WERI-Rb-1 (cell line): ENCODE data around the gene SLC7A6.

Experiments
- DNase-seq: peaks from one replicate; pipeline ENCODE4 v3.0.0-alpha.2; 2020
- H3K27ac ChIP-seq: fragments of 250-450 bp; sonication (Bioruptor Pico); 2 replicates; pipeline ENCODE4 v1.5.1; 2020; ENCODE audit warnings: mild to moderate bottlenecking, moderate library complexity
- H3K27me3 ChIP-seq: fragments of 250-450 bp; sonication (Bioruptor Pico); 2 replicates; pipeline ENCODE4 v1.5.1; 2021; ENCODE audit warnings: mild to moderate bottlenecking, low read depth, moderate library complexity; ENCODE audit not compliant: insufficient read depth, severe bottlenecking
- H3K36me3 ChIP-seq: fragments of 250-450 bp; sonication (Bioruptor Pico); 2 replicates; pipeline ENCODE4 v1.5.1; 2020; ENCODE audit warnings: mild to moderate bottlenecking, moderate library complexity
- H3K4me3 ChIP-seq: 2 replicates; pipeline ENCODE4 v1.5.1; 2011; ENCODE audit warnings: low read depth, mild to moderate bottlenecking, control low read depth, low read length
- H3K9me3 ChIP-seq: fragments of 250-450 bp; sonication (Bioruptor Pico); 2 replicates; pipeline ENCODE4 v1.5.1; 2021; ENCODE audit warnings: mild to moderate bottlenecking, moderate library complexity; ENCODE audit not compliant: severe bottlenecking
- TF ChIP-seq, protein P1 (sequence below): IDR thresholded peaks from 2 replicates; pipeline ENCODE4 v1.5.1; 2011; ENCODE audit warnings: low read depth, mild to moderate bottlenecking, control low read depth, inconsistent platforms, low read length

SLC7A6 gene

DNA sequence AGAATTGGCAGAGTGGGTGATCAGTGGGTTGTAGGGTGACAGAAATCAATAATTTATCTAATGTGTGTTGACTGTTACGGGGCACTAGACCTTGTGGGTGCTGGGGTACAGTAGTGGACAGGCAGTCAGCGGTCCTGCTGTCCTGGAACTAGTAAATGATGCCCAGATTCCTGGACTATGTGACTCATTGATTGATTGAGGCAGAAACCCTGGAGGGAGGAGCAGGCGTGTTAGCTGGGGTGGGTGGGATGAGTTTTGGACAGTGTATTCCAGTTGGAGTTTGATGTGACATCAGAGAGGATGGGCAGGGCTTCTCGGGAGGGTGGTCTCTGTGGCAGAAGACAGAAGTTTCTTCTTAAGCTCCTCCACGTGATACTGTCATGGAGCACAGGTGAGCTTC is 70.8 kb downstream of the SLC7A6 start:
- TF ChIP-seq, protein P1, sequence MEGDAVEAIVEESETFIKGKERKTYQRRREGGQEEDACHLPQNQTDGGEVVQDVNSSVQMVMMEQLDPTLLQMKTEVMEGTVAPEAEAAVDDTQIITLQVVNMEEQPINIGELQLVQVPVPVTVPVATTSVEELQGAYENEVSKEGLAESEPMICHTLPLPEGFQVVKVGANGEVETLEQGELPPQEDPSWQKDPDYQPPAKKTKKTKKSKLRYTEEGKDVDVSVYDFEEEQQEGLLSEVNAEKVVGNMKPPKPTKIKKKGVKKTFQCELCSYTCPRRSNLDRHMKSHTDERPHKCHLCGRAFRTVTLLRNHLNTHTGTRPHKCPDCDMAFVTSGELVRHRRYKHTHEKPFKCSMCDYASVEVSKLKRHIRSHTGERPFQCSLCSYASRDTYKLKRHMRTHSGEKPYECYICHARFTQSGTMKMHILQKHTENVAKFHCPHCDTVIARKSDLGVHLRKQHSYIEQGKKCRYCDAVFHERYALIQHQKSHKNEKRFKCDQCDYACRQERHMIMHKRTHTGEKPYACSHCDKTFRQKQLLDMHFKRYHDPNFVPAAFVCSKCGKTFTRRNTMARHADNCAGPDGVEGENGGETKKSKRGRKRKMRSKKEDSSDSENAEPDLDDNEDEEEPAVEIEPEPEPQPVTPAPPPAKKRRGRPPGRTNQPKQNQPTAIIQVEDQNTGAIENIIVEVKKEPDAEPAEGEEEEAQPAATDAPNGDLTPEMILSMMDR = no peak
- Histone ChIP-seq H3K27ac (no peak overlapping the region), H3K9me3 (no peaks in the 10 kb centered on the region), H3K27me3 (no peaks in the 10 kb centered on the region), H3K36me3 (peaks cover 37% of the 10 kb centered on the region), H3K4me3 (no peak overlapping the region)
- no peak for DNase-seq

DNA sequence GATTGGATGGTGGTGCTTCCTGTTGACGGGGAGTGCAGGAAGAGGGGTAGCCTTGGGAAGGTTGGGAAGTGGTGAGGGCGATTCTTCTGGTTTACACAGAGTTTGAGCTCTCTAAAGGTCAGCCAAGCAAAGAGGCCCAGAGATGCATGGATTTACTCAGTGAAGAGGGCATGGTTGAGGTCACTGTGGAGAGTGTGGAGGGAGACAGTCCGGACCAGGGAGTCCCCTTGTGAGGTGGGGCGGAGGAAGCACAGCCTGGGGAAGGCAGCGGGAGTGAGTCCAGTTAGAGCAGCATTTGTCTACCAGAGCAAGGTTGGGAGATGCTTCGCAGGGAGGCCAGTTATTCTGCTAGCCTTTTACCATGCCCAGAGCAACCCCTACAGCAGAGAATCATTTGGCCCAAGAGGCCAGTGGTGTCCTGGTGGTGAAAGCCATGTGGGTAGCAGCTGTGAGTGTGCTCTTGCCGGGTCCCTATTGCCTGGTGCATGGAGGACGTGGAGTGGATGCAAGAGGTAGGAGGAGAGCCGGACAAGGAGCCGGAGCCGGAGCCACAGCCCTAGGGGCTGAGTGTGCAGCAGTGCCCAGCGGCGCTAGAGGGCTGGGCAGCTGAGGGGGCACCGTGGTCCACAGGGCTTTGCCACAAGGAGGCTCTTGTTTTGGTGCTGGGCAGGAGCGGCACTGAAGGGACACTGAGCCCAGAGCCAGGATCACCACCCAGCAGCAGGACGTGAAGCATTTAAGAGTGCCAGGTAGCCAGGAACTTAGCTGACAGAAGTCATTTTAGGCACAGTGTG is 74.2 kb downstream of the SLC7A6 start:
- TF ChIP-seq, protein P1 = no peak
- H3K36me3 ChIP-seq = peaks cover 70% of the 10 kb centered on the region

DNA sequence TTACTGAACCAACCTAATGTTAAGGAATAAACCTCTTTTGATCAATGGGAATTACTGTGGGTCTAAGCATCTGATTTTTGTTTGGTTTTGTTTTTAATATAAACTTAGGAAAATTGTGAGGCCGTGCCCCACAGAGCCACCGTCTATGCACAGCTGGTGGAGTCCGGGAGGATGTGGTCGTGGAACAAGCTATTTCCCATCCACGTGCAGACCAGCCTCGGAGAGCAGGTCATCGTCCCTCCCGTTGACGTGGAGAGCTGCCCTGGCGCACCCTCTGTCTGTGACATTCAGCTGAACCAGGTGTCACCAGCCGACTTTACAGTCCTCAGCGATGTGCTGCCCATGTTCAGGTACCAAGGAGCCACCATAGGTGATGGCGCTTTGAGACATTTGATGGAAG is 74.9 kb downstream of the SLC7A6 start:
- H3K36me3 ChIP-seq = peaks cover 73% of the 10 kb centered on the region
- TF ChIP-seq, protein P1 = no peak

More for the DNA sequence above, 74.2 kb downstream of the SLC7A6 start:
- H3K9me3 ChIP-seq = no peaks in the 10 kb centered on the region
- H3K27me3 ChIP-seq = no peaks in the 10 kb centered on the region
- no peak for DNase-seq
- H3K4me3 ChIP-seq = no peak overlapping the region
- no peak overlapping the region for H3K27ac ChIP-seq

DNA sequence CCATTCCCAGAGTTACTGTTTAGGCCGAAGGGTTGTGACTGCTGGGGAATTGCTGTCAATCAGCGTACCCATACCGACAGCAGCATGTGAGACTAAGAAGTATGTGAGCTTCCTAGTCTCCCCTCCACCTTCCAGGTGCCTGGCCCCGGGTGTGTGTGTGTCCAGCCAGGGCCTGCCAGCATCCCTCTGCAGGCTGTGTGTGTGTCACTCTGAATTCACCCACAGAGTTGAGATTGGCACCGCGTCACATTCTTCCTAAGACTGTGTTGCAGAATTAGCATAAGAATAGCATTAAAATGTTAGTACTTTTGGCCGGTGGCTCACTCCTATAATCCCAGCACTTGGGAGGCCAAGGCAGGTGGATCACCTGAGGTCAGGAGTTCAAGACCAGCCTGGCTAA is 78.3 kb downstream of the SLC7A6 start:
- TF ChIP-seq, protein P1 = no peak
- DNase-seq = no peak
- Histone ChIP-seq H3K9me3 (no peaks in the 10 kb centered on the region), H3K4me3 (no peak overlapping the region), H3K27me3 (no peaks in the 10 kb centered on the region), H3K27ac (no peak overlapping the region), H3K36me3 (peaks cover 81% of the 10 kb centered on the region)

More for the DNA sequence above, 74.9 kb downstream of the SLC7A6 start:
- DNase-seq = no peak
- no peaks in the 10 kb centered on the region for H3K27me3 ChIP-seq
- H3K4me3 ChIP-seq = no peak overlapping the region
- H3K27ac ChIP-seq = no peak overlapping the region
- H3K9me3 ChIP-seq = no peaks in the 10 kb centered on the region

DNA sequence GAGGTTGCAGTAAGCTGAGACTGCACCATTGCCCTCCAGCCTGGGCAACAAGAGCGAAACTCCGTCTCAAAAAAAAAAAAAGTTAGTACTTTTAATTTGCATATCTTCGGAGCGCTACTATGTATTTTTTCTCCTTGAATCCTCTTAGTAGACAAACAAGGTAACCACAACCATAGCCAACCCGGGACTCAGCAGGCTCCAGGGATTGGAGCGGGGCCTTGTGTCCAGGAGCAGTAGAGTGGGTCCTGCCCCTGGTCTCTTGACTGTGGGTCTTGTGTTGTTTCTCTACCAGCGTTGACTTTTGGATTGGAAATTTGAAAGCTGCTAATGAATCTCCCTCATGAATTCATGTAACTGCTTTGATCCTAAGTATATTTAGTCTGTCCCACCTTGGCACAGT is 78.8 kb downstream of the SLC7A6 start:
- H3K9me3 ChIP-seq = no peaks in the 10 kb centered on the region
- no peak overlapping the region for H3K27ac ChIP-seq
- no peak for DNase-seq
- peaks cover 76% of the 10 kb centered on the region for H3K36me3 ChIP-seq
- no peak overlapping the region for H3K4me3 ChIP-seq
- no peaks in the 10 kb centered on the region for H3K27me3 ChIP-seq
- TF ChIP-seq, protein P1 = no peak

DNA sequence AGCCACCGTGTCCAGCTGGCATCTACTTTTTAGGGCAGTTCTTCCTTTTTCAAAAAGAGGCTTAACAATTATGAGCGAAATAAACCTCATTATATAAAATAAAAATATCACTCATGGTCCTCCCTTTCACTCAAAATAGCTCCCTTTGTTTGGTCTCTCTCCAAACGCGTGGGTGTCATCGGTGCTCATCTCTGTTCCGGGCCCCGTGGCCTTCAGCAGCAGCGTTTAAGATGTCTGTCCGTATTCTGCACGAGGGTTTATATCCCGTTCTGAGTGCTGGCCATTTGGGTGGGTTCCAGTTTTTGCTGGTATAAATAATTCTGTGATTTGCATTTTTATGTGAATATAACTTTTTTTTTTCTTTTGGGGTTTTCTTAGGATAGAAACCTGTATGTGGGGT is 79.9 kb downstream of the SLC7A6 start:
- no peak for DNase-seq
- no peak overlapping the region for H3K27ac ChIP-seq
- no peaks in the 10 kb centered on the region for H3K27me3 ChIP-seq
- no peaks in the 10 kb centered on the region for H3K9me3 ChIP-seq
- no peak overlapping the region for H3K4me3 ChIP-seq
- TF ChIP-seq, protein P1 = no peak
- H3K36me3 ChIP-seq = peaks cover 76% of the 10 kb centered on the region
